WTC11 (cell line): ENCODE data around the gene KAZN.

Experiments
- FOXP1 ChIP-seq: sonication (generic); formaldehyde crosslinking; IDR thresholded peaks from 2 replicates; pipeline ENCODE4 v1.8.0; 2022; ENCODE audit warnings: missing genetic modification reagents, mild to moderate bottlenecking, moderate library complexity, borderline replicate concordance
- NFYB ChIP-seq: sonication (generic); formaldehyde crosslinking; conservative IDR thresholded peaks from 2 replicates; pipeline ENCODE4 v1.8.0; 2022; ENCODE audit warnings: low read depth, missing genetic modification reagents
- NR1H2 ChIP-seq: sonication (generic); formaldehyde crosslinking; IDR thresholded peaks from 2 replicates; pipeline ENCODE4 v1.9.0; 2021; ENCODE audit warnings: mild to moderate bottlenecking, moderate library complexity, missing genetic modification reagents
- TF ChIP-seq, protein P1 (sequence below): sonication (generic); formaldehyde crosslinking; IDR thresholded peaks from 2 replicates; pipeline ENCODE4 v1.8.1; 2023; ENCODE audit warnings: mild to moderate bottlenecking, missing genetic modification reagents
- TF ChIP-seq, protein P2 (sequence below): sonication (generic); formaldehyde crosslinking; IDR thresholded peaks from 2 replicates; pipeline ENCODE4 v1.8.1; 2022; ENCODE audit warnings: low read depth, mild to moderate bottlenecking, moderate library complexity, missing genetic modification reagents, borderline replicate concordance
- TF ChIP-seq, protein P3 (sequence below): sonication (generic); formaldehyde crosslinking; IDR thresholded peaks from 2 replicates; pipeline ENCODE4 v1.8.1; 2023; ENCODE audit warnings: mild to moderate bottlenecking, missing genetic modification reagents, moderate library complexity
- TF ChIP-seq, protein P4 (sequence below): fragments of 200-600 bp; IDR thresholded peaks from 2 replicates; pipeline ENCODE4 v1.8.0; 2022; ENCODE audit warnings: antibody characterized with exemption
- TF ChIP-seq, protein P5 (sequence below): sonication (generic); formaldehyde crosslinking; IDR thresholded peaks from 2 replicates; pipeline ENCODE4 v1.8.0; 2022; ENCODE audit warnings: mild to moderate bottlenecking, missing genetic modification reagents
- TF ChIP-seq, protein P6 (sequence below): sonication (generic); formaldehyde crosslinking; IDR thresholded peaks from 2 replicates; pipeline ENCODE4 v1.8.1; 2023; ENCODE audit warnings: mild to moderate bottlenecking, missing genetic modification reagents

DNA sequence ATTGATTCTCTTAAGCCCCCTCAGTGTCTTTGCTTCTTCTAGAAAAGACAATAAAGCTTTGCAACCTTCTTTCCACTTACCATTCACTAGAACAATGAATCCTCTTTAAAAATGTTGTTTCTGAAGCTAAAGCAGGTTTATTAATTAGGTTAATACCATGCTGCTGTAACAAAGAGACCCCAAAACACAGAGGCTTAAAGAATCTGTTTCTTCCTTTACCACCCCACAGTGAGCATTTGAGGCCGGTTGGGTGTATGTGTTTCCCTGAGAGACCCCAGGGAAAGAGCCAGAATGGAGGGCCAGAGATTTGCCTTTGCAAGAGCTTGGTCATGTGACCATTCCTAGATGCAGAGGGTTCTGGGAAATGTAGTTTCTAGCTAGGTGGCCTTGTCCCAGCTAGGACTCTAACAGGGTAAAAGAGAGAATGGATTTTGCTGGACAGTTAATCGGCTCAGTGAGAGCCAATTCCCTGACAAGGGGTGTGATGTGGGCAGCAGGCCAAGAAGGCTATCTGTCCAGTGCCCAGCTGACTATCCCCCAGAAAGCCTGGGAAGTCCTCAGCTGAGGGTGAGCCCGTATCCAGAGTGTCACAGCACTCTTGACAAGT is 363.3 kb downstream of the KAZN start:
- TF ChIP-seq, protein P1, sequence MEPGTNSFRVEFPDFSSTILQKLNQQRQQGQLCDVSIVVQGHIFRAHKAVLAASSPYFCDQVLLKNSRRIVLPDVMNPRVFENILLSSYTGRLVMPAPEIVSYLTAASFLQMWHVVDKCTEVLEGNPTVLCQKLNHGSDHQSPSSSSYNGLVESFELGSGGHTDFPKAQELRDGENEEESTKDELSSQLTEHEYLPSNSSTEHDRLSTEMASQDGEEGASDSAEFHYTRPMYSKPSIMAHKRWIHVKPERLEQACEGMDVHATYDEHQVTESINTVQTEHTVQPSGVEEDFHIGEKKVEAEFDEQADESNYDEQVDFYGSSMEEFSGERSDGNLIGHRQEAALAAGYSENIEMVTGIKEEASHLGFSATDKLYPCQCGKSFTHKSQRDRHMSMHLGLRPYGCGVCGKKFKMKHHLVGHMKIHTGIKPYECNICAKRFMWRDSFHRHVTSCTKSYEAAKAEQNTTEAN (CRISPR knock-in tag), result no peak
- TF ChIP-seq, protein P2, sequence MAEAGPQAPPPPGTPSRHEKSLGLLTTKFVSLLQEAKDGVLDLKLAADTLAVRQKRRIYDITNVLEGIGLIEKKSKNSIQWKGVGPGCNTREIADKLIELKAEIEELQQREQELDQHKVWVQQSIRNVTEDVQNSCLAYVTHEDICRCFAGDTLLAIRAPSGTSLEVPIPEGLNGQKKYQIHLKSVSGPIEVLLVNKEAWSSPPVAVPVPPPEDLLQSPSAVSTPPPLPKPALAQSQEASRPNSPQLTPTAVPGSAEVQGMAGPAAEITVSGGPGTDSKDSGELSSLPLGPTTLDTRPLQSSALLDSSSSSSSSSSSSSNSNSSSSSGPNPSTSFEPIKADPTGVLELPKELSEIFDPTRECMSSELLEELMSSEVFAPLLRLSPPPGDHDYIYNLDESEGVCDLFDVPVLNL (CRISPR knock-in tag), result no peak
- TF ChIP-seq, protein P3, sequence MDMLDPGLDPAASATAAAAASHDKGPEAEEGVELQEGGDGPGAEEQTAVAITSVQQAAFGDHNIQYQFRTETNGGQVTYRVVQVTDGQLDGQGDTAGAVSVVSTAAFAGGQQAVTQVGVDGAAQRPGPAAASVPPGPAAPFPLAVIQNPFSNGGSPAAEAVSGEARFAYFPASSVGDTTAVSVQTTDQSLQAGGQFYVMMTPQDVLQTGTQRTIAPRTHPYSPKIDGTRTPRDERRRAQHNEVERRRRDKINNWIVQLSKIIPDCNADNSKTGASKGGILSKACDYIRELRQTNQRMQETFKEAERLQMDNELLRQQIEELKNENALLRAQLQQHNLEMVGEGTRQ (CRISPR knock-in tag), result peak; percentile 94
- TF ChIP-seq, protein P4, sequence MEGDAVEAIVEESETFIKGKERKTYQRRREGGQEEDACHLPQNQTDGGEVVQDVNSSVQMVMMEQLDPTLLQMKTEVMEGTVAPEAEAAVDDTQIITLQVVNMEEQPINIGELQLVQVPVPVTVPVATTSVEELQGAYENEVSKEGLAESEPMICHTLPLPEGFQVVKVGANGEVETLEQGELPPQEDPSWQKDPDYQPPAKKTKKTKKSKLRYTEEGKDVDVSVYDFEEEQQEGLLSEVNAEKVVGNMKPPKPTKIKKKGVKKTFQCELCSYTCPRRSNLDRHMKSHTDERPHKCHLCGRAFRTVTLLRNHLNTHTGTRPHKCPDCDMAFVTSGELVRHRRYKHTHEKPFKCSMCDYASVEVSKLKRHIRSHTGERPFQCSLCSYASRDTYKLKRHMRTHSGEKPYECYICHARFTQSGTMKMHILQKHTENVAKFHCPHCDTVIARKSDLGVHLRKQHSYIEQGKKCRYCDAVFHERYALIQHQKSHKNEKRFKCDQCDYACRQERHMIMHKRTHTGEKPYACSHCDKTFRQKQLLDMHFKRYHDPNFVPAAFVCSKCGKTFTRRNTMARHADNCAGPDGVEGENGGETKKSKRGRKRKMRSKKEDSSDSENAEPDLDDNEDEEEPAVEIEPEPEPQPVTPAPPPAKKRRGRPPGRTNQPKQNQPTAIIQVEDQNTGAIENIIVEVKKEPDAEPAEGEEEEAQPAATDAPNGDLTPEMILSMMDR, result no peak
- TF ChIP-seq, protein P5, sequence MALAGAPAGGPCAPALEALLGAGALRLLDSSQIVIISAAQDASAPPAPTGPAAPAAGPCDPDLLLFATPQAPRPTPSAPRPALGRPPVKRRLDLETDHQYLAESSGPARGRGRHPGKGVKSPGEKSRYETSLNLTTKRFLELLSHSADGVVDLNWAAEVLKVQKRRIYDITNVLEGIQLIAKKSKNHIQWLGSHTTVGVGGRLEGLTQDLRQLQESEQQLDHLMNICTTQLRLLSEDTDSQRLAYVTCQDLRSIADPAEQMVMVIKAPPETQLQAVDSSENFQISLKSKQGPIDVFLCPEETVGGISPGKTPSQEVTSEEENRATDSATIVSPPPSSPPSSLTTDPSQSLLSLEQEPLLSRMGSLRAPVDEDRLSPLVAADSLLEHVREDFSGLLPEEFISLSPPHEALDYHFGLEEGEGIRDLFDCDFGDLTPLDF, result no peak
- no peak for TF ChIP-seq NFYB (CRISPR knock-in tag)
- TF ChIP-seq NR1H2 (CRISPR knock-in tag), result no peak
- TF ChIP-seq FOXP1 (CRISPR knock-in tag), result no peak
- TF ChIP-seq, protein P6, sequence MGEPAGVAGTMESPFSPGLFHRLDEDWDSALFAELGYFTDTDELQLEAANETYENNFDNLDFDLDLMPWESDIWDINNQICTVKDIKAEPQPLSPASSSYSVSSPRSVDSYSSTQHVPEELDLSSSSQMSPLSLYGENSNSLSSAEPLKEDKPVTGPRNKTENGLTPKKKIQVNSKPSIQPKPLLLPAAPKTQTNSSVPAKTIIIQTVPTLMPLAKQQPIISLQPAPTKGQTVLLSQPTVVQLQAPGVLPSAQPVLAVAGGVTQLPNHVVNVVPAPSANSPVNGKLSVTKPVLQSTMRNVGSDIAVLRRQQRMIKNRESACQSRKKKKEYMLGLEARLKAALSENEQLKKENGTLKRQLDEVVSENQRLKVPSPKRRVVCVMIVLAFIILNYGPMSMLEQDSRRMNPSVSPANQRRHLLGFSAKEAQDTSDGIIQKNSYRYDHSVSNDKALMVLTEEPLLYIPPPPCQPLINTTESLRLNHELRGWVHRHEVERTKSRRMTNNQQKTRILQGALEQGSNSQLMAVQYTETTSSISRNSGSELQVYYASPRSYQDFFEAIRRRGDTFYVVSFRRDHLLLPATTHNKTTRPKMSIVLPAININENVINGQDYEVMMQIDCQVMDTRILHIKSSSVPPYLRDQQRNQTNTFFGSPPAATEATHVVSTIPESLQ, result no peak
